DMS153 (cell line): ENCODE measurements around the gene TTF2.
"Not testable (repeated sequence)": the region's sequence is repeated elsewhere in the genome, so short reads cannot be mapped to it uniquely, and the experiment has no call there.

Experiments used
- DNase-seq: peaks from one replicate; lab custom pipeline; 2025; lab: John Stamatoyannopoulos, UW

TTF2 gene

DNA sequence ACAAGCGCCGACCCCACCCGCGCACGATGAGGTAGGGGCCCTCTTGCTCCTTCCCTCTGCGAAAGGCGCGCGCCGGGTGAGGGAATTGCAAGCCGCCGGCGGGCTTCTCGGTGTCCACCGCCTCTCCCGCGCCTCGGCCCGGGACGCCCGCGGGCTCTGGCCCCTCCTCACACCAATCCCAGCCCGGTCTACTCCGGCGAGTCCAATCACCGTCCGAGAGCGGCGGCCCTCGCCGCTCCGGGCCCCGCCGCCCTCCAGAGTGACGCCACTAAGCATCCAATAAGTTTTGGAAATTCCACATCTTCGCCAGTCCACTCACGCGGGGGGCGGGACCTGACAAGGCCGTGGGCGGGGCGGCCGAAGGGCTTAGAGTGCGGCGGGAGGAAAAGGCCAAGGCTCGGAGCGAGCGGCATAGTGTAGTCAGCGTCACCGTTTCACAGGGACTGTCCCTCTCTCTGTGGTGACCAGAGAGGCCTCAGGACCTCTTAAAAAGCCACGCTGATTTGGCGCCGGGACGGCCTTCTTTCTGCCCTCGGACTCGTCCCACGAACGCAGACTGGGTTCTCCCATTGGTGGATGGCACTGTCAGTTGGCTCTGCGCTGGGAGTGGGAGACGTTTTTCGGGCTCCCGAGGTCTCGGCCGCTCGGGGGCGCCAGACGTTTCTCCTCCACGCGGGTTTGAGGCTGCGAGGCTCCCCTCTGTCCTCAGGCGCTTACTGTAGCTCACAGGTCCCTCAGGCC lies 61.6 kb downstream of the TTF2 start, which contains the start of gene TRIM45:
Gene TRIM45, minus strand, starts transcription at position 161 of the 741 bp plus-strand sequence. CDS start 548 bp downstream, outside the sequence.
- DNase-seq = peak; percentile 95

DNA sequence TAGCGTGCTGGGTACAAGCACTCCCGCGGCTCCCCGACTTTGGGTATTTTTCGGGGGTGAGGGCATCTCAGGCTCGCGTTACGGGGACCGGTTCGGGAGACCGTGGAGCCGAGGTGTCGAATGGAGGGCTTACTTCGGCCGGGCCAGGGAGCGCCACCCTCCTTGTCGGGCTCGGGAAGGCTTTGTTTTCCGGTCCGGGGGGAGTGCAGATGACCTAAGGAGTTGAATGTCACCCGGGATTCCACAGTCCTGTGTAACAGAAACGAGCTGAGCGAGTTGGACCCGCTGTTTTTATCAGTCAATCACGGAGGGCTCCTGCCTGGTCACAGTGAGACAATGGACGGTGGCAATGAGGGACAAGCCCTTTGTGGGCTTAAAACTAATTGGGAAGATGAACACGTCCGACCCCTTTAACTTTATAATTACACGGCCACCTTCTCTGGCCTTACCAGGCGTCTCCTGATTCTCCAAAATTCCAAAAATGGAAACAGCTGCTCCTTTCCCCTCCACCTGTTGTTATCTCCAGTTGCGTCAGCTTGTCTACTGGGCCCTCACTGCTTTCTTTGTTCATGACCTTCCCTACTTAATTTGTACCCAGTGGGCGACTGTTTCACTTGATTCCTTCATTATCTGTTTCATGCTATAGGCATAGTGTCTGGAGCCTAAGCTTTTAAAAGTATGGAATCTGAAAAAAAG lies 62.4 kb downstream of the TTF2 start:
- no peak for DNase-seq

DNA sequence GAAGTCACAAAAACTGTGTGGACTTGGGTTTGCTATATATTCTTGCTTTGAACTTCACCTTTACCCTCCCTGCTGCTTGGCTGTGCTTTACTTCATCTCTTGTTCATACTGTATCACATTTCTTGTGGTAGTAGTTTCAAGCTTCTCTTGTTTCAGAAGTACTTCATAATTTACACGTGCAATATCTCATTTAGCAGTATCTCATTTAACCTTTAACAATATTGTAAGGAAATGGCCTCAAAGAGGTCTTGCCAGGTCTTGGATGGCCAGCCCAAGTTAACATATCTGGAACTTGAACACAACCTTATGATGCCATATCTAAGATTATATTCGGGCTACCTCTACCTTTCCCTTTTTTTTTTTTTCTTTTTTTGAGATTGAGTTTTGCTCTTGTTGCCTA lies 63.1 kb downstream of the TTF2 start:
- DNase-seq = no peak

DNA sequence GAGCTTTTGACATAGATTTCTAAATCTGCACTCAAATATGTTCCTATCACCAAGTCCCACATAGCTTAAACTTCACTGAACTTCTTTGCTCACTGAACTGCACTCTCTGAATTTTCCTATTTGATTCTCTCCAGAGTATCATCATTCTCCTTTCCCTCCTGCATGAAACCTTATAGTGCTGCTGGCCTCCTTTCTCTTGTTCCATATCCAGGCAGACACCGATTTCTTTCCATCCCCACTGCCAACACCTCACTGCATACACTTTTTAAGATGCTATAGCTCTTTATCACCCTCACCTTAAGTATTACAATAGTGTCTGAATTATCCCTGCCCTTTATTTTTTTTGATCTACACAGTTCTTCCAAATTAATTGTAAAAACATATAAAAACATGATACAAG lies 64.5 kb downstream of the TTF2 start:
- no peak for DNase-seq

DNA sequence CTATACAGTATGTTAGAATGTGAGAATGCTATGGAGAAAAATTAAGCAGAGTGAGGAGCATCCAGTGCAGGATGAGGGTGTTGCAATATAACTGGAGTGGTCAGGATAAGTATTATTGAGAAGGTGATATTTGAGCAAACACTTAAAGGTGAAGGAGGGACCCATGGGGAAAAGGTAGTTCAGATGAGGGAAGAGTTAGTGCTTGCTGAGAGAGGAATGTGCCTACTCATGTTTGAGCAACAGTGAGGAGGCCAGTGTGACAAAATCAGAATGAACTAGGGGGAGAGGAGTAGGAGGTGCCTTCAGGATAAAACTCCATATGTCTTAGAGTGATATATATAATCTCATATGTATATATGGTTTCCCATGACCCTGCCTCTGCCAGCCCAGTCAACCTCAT lies 67.7 kb downstream of the TTF2 start:
- no peak for DNase-seq

DNA sequence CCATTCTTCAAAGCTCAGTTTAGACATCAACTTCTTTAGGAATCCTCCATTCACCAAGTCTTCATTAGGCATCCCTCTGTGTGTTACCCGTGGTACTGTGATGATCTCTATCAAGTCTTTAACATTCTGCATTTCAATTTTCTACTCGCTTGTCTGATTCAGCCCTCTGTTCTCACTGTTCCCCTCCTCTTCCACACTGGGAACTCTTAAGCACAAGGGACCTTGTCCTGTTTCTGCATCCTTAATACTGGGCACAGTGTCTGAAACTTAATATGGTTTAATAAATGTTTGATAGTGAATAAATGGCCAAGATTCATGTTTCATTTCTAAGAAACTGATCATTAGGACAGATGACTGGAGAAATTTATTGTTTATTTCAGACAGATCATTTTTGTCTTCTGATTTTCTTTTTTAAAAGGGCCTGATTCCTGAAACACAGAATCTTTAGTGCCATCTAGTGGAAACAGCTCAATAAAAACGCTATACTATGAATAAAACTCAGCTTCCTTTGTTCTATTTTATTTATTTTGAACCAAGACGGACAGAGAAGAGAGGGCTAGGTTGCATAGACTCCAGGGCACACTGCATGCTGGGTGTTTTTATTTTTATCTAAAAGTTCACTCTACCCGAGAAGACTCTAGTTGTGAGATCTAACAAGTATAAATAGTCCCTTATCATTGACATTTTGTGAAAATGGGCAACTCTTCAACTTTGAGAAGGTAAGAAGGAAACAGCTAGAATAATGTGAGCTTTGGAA lies 68.4 kb downstream of the TTF2 start:
- DNase-seq = peak; percentile 22

DNA sequence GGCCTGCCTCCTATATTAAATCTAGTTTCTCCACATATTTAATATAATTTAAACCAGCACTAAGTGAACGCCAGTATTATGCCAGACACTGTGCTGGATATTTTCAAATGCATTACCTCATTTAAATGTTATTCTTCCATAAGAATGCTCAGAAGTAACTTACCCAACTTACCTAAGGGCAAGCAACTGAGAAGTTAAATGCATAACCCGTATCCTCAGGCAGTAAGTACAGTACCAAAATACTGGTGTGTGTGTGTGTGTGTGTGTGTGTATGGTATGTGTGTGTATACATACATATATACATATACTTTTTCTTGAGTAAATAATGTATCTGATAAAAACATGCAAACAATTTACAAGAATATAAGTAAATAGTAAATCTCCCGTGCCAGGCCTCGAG lies 70.4 kb downstream of the TTF2 start:
- DNase-seq = no peak

DNA sequence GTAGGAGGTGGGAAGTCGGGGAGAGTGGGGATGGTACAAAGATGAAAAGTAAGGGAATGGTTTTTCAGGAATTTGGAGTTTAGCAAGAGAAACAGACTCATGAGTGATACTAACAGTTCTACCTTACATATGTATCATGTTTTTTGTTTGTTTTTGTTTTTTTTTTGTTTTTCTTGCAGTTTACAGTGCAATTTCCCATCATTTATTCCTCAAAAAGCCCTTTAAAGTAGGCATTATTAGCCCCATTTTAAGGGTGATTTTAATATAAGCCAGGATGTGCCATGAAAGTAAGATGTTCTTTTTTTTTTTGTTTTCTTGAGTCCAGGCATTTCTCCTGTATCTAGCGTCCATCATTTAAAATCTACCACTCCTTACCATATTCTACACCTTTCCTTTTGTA lies 75.2 kb downstream of the TTF2 start:
- no peak for DNase-seq

DNA sequence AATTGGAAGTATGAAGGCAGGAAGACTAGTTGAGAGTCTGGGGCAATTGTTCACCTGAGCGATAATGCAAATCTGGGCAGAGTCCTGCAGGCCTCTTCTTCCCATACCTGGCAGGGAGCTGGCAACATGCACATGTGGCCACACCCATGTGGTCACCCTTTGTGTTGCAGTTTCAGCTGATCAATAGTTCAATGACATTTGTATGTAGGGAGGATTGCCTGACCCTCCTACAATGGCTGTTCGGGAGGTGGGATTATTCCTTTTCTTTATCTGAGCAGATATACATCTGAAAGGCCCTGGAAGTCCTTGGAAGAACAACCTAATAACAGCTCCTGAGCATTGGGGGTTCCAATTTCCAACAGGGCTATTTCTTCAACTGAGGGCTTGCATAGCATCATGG lies 76.6 kb downstream of the TTF2 start:
- DNase-seq = no peak

DNA sequence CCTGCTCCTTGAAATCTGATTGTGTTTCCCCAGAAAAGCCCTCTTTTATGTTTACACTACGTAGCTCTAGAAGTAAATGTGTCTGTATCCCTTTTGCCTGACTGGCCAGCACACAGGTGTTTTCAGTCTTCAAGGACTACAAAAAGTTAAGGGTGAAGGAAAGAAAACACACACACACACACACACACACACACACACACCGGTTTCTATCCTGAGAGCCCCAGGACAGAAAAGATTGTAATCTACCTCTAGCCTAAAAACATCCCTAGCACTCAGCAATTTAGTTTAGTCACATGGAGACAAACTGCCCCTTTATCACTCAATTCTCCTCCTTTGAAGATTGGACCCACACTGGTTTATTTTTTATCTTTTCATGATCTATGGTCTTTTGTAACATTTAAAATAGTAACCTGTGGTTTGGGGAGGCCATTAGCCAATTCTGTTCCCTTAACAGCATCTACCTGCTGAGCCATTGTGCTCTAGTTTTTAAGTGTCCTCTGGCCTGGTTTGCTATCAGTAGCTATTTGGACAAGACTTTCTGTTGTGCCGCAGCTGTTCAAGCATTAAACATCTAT lies 77.2 kb downstream of the TTF2 start:
- no peak for DNase-seq

DNA sequence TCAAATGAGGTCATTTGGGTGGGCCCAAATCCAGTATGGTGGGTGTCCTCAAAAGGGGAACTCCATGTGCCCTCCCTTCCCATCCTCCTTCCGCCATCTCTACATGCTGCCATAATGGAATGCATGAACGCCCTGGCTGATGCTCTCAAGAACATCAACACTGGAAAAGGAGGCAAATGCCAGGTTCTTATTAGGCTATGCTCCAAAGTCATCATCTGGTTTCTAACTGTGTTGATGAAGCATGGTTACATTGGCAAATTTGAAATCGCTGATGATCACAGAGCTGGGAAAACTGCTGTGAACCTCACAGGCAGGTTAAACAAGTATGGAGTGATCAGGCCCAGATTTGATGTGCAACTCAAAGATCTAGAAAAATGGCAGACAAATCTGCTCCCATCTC lies 78.0 kb downstream of the TTF2 start:
- no peak for DNase-seq

DNA sequence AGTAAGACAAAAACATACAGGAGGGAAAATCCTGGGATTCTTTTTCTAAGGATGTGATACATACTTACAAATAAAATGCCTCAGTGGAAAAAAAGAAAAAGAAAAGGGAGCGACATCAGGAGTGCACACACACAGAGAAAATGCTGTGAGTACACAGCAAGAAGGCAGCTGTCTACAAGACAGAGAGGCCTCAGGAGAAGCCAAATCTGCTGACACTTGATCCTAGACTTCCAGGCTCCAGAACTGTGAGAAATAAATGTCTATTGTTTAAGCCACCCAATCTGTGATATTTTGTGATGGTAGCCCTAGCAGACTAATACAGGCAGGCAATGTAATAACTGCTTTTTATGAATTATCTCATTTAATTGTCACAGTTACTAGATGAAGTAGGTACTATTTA lies 78.4 kb downstream of the TTF2 start:
- no peak for DNase-seq

DNA sequence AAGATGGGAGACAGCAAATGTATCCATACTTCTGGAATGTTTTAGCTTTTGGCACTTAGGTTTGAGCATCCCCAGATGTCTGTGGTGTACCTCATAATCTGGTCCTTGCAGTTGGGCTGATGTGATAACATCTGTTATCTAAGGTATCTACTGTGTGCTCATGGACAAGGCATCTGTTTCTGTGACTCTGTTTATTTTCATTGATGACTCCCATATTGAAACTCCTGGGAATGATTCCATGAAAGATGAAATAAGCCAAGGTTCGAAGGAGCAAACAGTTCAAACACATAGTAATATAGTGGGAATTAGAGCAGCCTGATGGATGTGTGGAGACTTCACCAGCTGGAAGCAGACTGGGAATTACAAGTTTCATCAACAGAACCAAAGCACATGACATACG lies 82.1 kb downstream of the TTF2 start:
- DNase-seq = no peak

DNA sequence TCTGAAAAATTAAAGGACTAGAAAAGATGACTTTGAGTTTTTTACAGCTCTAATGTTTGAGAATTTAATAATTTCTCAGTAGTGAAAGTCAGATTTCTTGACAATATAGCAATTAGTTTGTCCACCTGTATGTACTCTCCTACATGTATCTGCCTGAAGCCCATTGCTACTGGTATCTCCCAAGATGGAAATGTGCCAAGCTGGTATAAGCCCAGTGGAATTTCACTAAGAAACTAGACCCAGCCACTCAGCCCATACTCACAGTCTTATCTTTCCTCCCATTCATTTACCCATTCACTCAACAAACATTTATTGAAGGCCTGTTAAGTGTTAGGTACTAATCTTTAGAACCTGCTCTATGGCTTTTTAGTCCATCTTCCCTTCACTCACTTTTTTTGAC lies 83.0 kb downstream of the TTF2 start:
- DNase-seq = no peak

DNA sequence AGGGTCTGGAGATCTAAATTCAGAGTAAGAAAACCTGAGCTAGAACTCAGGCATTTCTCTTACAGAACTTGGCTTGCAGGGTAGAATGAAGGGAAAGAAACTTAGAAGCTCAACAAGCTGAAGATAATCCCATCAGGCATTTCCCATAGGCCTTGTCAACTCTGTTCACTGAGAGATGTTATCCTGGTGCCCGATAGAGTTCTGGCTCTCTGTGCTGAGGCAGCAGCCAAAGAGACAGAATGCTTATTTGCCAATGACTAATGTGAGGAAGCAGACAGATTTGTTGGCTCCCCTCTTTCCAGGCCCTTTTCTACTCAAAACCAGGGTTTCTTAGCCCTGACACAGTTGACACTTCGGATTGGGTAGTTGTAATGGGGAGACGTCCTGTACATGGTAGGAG lies 83.7 kb downstream of the TTF2 start:
- DNase-seq = no peak

DNA sequence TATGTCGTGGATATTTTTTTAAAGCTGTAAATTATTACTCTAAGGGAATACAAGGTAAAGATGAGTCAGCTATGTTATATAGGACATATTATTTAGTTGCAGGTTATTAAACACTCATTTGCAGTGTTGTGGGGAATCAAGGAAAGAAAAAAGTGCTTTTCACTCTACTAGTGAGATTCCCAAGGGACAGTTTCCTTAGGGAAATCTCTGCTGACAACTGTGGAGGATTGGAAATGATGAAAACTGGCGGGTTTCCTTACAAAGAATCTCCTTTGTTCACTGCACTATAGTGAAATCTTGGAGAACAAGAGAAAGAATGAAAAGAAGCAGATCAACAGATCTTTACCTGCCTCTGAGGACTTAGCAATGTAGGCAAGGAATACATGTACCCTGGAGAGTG lies 85.9 kb downstream of the TTF2 start:
- no peak for DNase-seq

DNA sequence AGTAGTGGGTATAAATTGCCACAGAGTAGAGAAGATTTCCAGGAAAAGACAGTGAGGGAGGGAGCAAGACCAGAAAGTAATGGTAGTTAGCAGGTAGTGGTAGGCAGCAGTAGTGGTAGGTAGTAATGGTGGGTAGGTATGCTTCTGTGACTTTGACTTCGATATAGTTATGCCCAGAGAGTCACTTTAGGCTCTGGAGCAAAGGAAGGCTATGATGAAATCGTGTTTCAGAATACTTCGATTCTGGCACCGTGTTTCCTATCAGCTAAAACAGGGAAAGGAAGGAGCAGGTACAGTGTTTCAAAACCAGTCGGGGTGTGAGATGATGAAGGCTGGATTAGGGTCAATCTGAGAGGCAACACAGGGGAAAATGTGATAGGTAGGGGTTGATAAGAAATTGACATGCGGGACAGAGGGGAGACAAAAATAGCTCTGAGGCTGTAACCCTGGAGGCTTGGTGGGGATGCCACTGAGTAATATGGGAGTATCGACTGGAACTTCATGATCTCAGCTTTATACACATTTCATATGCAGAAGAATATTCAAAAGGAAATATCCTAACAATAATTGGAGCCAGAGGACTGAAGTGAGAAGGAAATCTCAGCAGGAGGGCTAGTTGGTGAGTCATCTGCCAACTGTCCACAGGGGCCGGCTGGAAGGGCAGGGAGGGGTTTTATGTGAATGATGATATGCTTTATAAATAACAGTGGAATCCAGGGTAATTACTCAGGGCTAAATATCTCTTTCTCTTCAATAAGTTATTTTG lies 86.6 kb downstream of the TTF2 start:
- DNase-seq = peak; percentile 33

DNA sequence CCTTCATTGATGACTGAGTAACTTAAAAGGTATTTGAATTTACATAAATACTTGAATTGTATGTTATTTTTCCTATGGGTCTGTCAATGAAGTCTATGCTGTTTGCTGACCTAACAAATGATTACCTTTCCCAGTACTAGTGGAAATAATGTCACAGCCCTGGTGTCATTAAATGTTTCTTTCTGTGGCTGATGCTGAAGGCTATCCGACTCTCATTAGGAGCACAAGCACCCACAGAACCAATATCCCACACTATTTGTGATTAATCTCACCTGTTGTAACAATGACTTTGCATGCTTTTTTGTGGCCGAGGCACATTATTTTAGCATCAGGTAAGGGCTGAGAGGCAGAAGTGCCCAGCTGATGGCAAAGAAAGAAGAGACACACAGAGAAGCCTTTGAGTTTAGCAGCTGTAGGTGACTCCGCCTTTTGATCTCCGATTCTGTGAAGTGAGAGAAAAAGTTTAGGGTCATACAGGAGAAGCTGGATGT lies 87.3 kb downstream of the TTF2 start:
- no peak for DNase-seq

DNA sequence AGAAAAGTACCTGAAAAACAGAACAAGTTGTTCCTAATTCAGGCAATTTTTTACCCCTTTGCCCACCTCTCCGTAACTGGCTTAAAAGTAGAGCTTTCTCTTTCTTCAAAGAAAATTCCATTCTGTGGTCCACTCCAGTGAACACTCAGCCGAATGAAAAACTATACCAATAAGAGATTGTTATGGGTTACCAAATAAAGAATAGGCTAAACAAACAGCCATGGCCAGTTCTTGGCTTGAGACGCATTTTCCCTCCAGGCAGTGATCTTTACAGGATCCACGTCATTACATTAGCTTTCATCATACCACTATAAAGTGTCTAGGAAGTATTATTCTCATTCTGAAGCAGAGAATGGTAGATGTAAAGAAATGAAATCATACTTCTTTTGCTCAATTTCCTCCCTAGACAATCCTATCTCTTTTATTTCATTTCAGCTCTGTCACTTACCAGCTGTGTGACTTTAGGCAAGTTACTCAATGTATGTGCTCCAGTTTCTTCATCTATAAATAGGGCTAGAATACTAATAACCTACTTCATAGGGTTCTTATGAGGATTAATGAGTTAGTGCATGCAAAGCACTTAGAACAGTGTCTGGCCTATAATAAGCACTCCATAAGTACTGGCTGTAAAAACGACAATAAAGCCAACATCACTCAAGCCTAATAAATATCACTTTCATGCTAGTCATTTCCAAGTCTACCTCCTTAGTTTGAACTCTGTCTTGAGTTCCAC lies 87.9 kb downstream of the TTF2 start:
- DNase-seq = no peak

DNA sequence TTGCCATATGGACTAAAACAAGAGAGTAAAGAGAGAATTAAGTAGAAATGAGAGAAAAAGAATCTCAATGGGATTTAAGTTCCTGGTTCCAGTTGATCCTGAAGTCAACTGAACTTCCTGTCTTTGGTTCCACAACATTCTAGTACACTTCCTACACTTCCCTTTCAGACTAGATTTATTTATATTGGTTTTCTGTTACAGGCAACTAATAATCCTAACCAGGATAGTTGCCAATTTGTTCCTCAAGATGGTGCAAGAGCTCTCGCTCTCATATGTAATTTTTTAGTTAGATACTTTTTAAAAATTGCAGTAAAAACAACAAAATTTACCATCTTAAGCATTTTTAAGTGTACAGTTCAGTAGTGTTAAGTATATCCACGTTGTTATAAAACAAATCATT lies 90.2 kb downstream of the TTF2 start:
- DNase-seq = no peak

DNA sequence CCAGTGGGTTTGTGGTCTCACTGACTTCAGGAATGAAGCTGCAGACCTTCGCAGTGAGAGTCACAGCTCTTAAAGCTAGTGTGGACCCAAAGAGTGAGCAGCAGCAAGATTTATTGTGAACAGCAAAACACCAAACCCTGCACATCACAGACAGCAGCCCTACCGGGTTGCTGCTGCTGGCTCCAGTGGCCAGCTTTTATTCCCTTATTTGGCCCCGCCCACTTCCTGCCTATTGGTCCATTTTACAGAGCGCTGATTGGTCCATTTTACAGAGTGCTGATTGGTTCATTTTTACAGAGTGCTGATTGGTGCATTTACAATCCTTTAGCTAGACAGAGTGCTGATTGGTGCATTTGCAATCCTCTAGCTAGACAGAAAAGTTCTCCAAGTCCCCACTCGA lies 91.2 kb downstream of the TTF2 start:
- DNase-seq = not testable (repeated sequence)
